GM12872 (cell line): ENCODE data around the gene ZNF185.

Source experiments
- TF ChIP-seq, protein P1 (sequence below): IDR thresholded peaks from 3 replicates; pipeline ENCODE4 v1.5.1; 2011; ENCODE audit warnings: low read depth, mild to moderate bottlenecking, low read length, moderate library complexity; ENCODE audit not compliant: insufficient read depth

ZNF185 gene

DNA sequence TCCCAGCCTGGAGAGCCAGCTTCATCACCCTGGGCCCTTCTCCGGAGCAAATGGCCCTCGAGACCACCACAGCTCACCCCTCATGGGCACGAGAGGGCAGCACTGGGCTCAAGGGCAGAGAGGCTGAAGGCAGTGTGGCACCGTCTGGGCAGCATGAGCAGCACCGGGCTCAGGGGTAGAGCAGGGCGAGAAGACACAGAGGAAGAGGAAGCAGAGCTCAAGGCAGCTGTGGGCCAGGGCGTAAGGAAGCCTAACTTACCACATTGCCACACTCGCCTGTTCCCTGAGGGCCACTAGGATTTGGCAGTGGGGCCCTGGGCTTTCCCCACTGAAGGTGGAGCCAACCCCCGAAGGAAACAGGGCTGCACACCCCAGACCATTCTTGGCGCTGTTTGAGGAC, 15.5 kb downstream of the ZNF185 start:
- TF ChIP-seq, protein P1, sequence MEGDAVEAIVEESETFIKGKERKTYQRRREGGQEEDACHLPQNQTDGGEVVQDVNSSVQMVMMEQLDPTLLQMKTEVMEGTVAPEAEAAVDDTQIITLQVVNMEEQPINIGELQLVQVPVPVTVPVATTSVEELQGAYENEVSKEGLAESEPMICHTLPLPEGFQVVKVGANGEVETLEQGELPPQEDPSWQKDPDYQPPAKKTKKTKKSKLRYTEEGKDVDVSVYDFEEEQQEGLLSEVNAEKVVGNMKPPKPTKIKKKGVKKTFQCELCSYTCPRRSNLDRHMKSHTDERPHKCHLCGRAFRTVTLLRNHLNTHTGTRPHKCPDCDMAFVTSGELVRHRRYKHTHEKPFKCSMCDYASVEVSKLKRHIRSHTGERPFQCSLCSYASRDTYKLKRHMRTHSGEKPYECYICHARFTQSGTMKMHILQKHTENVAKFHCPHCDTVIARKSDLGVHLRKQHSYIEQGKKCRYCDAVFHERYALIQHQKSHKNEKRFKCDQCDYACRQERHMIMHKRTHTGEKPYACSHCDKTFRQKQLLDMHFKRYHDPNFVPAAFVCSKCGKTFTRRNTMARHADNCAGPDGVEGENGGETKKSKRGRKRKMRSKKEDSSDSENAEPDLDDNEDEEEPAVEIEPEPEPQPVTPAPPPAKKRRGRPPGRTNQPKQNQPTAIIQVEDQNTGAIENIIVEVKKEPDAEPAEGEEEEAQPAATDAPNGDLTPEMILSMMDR = peak; percentile 28; the same call in 2 of the 3 replicates

DNA sequence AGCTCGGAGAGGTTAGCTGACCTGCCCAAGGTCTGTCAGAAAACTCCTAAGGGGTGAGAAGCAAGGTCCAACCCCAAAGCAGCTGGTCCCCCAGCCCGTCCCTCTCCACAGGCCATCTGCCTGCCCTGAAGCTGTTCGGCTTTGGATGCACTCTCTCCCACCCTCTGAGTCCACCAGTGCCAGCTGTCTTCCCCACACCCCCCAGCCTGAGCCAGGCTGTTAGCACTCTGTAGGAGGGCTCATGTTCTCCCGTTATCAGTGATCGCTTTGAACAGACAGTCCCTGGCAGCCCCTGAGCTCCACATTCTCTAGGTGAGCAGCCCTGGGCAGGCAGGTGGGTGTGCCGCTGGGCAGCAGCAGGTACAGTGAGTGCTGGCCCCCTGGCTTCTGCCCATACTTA, 16.0 kb downstream of the ZNF185 start:
- TF ChIP-seq, protein P1 = no peak

DNA sequence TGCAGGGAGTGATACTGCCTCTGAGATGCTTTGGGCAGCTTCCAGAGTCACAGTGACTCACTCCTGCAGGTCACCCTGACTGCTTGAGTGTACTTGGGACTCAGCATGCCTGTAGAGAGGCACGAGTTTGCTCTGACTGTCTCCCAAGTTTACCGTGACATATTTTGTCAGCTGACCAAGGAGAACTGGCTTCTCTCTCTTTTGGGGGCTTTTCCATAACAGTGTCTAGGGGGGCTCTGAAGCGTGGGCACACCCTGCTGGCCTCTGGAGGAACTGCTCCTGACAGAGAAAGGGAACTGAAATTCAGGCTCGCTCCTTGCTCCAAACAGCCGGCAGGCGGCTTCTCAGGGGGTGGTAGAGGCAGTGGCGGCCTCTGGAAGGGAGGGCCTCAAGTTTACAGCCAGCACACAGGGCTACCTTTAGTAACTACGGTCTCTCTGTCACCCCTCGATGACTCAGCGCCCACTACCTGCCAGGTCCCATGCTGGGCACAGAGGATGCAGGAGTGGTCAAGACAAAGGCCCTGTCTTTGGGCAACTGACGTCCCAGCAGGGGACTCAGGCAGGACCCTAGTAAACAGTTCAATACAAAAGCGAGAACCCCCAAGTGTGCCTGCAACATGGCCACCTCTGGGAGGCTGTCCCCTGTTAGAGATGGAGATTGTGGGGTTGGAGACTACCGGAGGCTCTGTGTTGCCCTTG, 17.8 kb downstream of the ZNF185 start:
- TF ChIP-seq, protein P1 = peak; percentile 80

DNA sequence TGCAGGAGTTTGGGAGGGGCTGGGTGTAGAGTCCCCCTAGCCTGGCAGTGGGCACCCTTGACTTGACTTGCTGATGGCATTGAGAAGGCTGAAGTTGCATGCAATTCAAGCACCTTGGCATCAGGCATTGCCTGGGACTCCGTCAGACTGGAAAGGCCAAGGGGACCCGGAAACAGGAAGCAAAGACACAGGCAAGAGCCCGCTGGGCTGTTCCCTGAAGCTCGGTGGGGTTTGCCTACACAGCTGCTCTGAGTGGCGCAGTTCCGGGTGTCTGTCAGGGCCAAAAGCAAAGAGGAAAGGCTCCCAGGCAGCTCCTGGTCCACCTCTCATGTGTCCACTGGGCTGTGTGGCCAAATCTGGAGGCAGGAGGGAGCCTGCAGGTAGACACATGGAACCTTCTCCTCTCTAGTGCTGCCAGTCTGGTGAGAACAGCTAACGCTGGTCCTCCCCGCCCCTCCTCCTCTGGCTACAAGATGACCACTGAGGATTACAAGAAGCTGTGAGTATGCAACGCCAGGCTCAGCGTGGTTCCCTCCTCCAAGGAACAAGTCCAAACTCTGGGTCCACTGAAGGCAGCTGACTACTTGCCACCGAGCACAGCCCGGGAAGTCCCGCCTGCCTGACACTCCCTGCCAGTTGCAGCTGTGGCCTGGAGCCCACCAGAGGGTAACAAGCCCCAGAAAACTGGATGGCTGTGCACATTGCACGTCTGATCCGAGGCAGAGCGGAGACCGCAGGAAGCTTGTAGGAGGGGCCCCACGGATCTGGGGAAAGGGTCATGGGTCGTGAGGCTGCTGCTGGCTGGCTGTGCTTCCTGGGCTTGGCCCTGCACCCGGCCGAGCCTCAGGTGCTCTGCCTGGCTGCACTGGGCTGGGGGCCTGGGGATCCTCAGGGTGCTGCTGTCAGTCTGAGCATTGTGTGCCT, 20.1 kb downstream of the ZNF185 start:
- TF ChIP-seq, protein P1 = no peak

DNA sequence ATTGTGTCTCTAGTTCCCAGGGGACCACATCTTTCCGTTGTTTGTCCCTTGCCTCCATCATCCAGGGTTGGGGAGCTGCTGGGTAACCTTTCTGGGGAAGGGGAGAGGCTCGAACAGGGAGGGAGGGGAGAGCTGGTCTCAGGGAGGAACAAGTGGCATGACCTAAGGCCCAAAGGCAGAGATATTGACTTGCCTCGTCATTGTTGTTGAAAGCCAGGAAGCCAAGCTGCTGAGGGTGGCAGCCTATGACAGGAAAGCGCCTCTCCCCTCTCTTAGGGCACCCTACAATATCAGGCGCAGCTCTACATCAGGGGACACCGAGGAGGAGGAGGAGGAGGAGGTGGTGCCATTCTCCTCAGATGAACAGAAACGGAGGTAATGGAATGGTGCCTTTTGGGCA, 20.8 kb downstream of the ZNF185 start:
- TF ChIP-seq, protein P1 = no peak

DNA sequence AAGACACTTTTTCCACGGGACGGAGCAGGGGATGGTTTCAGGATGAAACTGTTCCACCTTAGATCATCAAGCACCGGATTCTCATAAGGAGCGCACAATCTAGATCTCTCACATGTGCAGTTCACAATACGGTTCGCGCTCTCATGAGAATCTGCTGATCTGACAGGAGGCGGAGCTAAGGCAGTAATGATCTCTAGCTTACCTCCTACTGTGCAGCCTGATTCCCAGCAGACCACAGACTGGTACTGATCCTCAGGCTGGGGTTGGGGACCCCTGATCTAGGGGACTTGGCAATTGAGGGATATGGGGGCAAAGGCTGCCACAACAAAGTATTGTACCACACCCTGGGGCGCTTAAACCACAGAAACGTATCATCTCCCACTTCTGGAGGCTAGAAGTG, 25.7 kb downstream of the ZNF185 start:
- TF ChIP-seq, protein P1 = no peak

DNA sequence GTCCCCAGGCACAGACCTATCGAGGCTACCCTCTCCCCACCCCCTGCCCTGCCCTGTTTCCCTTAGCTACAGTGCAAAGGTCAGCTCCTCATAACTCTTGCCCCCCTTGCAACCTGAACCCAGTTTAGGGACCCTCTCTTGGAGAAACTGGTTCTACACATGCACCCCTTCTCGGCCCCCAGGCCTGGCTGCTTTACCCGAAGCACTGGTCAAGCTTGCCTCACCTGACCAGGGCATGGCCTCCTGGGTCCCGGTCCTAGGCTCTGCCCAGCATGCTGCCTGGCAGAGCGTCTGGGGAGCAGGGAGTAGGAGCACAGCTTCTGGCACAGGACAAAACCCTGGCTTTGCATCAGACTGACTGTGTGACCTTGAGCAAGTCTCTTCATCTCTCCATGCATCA, 28.0 kb downstream of the ZNF185 start:
- TF ChIP-seq, protein P1 = no peak
